HL-60 (cell line): ENCODE measurements around the gene CYTH4.

ENCODE experiments used
- POLR2AphosphoS5 ChIP-seq: IDR thresholded peaks from 2 replicates; pipeline ENCODE4 v1.6.1; 2012; ENCODE audit warnings: low read depth
- TF ChIP-seq, protein P1 (sequence below): IDR thresholded peaks from one replicate; pipeline ENCODE4 v1.5.1; 2011; ENCODE audit warnings: low read length, control low read depth, inconsistent platforms; ENCODE audit not compliant: insufficient read depth
- TF ChIP-seq, protein P2 (sequence below): IDR thresholded peaks from 2 replicates; pipeline ENCODE4 v1.6.1; 2012; ENCODE audit warnings: low read depth; ENCODE audit not compliant: insufficient replicate concordance

DNA sequence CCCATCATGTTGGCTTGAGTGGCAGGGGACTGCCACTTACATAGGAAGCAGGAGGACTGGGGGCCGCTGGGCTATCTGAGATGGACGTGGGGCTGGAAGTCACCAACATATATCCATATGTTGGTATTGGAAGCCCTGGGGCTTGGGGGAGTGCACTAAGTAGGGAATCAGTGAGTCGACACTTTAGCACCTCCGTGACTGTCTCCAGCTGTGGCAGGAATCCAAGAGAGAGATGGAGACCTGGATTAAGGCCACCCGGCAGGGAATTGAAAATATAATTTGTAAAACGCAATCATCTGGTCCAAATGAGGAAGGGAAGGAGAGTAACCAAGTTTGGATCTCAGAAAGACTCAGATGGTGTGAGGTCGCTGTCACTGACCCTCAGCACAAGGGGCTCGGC lies 76.6 kb downstream of the CYTH4 start:
- TF ChIP-seq, protein P1, sequence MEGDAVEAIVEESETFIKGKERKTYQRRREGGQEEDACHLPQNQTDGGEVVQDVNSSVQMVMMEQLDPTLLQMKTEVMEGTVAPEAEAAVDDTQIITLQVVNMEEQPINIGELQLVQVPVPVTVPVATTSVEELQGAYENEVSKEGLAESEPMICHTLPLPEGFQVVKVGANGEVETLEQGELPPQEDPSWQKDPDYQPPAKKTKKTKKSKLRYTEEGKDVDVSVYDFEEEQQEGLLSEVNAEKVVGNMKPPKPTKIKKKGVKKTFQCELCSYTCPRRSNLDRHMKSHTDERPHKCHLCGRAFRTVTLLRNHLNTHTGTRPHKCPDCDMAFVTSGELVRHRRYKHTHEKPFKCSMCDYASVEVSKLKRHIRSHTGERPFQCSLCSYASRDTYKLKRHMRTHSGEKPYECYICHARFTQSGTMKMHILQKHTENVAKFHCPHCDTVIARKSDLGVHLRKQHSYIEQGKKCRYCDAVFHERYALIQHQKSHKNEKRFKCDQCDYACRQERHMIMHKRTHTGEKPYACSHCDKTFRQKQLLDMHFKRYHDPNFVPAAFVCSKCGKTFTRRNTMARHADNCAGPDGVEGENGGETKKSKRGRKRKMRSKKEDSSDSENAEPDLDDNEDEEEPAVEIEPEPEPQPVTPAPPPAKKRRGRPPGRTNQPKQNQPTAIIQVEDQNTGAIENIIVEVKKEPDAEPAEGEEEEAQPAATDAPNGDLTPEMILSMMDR, result no peak
- TF ChIP-seq, protein P2, sequence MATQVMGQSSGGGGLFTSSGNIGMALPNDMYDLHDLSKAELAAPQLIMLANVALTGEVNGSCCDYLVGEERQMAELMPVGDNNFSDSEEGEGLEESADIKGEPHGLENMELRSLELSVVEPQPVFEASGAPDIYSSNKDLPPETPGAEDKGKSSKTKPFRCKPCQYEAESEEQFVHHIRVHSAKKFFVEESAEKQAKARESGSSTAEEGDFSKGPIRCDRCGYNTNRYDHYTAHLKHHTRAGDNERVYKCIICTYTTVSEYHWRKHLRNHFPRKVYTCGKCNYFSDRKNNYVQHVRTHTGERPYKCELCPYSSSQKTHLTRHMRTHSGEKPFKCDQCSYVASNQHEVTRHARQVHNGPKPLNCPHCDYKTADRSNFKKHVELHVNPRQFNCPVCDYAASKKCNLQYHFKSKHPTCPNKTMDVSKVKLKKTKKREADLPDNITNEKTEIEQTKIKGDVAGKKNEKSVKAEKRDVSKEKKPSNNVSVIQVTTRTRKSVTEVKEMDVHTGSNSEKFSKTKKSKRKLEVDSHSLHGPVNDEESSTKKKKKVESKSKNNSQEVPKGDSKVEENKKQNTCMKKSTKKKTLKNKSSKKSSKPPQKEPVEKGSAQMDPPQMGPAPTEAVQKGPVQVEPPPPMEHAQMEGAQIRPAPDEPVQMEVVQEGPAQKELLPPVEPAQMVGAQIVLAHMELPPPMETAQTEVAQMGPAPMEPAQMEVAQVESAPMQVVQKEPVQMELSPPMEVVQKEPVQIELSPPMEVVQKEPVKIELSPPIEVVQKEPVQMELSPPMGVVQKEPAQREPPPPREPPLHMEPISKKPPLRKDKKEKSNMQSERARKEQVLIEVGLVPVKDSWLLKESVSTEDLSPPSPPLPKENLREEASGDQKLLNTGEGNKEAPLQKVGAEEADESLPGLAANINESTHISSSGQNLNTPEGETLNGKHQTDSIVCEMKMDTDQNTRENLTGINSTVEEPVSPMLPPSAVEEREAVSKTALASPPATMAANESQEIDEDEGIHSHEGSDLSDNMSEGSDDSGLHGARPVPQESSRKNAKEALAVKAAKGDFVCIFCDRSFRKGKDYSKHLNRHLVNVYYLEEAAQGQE, result no peak
- TF ChIP-seq POLR2AphosphoS5, result no peak
